Uterus (tissue), 4 donors: Measurements from ENCODE around the gene RSKR. TPM values are rescaled to one million over a fixed set of nuclear protein-coding genes. Genes with fewer than 3 reads are reported as not detected.
"Not testable (repeated sequence)": the region's sequence is repeated elsewhere in the genome, so short reads cannot be mapped to it uniquely, and the experiment has no call there.

Source experiments
- DNase-seq, 2 donors: peaks; one replicate each; pipeline ENCODE4 v3.0.0-alpha.2; 2019 to 2020
- H3K27ac ChIP-seq, 2 donors: fragments of 200-600 bp; sonication (generic); 1 replicate in 1 of 2; 2 replicates in 1 of 2; pipeline ENCODE4 v1.5.1; 2016 to 2018
- H3K27me3 ChIP-seq, 2 donors: fragments of 200-600 bp; sonication (generic); one replicate each; pipeline ENCODE4 v1.5.1; 2018 to 2019; ENCODE audit warnings: control low read depth in 1 of 2
- H3K36me3 ChIP-seq, 2 donors: fragments of 200-600 bp; sonication (generic); one replicate each; pipeline ENCODE4 v1.5.1; 2019; ENCODE audit warnings: control low read depth in 1 of 2
- H3K4me1 ChIP-seq, 2 donors: fragments of 200-600 bp; sonication (generic); one replicate each; pipeline ENCODE4 v1.5.1; 2018 to 2019; ENCODE audit warnings: control low read depth in 1 of 2
- H3K4me3 ChIP-seq, 2 donors: fragments of 200-600 bp; sonication (generic); 1 replicate in 1 of 2; 2 replicates in 1 of 2; pipeline ENCODE4 v1.5.1; 2018 to 2019; ENCODE audit warnings: mild to moderate bottlenecking in 1 of 2
- H3K9me3 ChIP-seq, 2 donors: fragments of 200-600 bp; sonication (generic); one replicate each; pipeline ENCODE4 v1.5.1; 2019; ENCODE audit warnings: control low read depth in 1 of 2
- POLR2A ChIP-seq, 2 donors: fragments of 450-650 bp; IDR thresholded peaks; one replicate each; pipeline ENCODE4 v1.6.1; 2016; ENCODE audit warnings: antibody characterized with exemption in 2 of 2, mild to moderate bottlenecking in 1 of 2, moderate library complexity in 1 of 2
- intact Hi-C: fragments of 100-400 bp; cut with DNase I; formaldehyde crosslinking; loops from one replicate; pipeline ENCODE4 v1.15.1; 2023; ENCODE audit warnings: low total_unique reads
- total RNA-seq, 4 donors: library from RNA; depleted of rRNA in 3 of 4; stranded (reverse); fragments of >200 nt in 3 of 4; gene quantifications; one replicate each; pipeline versions ENCODE4 v1.1.0 to v1.2.4, GENCODE V29; 2014 to 2023
- TF ChIP-seq, protein P1 (sequence below), 4 experiments: fragments of 200-600 bp in 2 of 4; fragments of 450-650 bp in 2 of 4; sonication (generic) in 2 of 4; IDR thresholded peaks; one replicate each; pipeline ENCODE4 v1.5.1; 2016 to 2019; ENCODE audit warnings: antibody characterized with exemption in 4 of 4, mild to moderate bottlenecking in 2 of 4, moderate library complexity in 1 of 4
- donor health status: DM: yes; HTN: yes; CAD: no.

The RSKR gene, protein sequence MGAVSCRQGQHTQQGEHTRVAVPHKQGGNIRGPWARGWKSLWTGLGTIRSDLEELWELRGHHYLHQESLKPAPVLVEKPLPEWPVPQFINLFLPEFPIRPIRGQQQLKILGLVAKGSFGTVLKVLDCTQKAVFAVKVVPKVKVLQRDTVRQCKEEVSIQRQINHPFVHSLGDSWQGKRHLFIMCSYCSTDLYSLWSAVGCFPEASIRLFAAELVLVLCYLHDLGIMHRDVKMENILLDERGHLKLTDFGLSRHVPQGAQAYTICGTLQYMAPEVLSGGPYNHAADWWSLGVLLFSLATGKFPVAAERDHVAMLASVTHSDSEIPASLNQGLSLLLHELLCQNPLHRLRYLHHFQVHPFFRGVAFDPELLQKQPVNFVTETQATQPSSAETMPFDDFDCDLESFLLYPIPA
- total RNA-seq = 10 to 100 TPM in 2 of 4 donors, 1 to 10 TPM in 1, not detected in 1; 5.9 to 19.6 (median 11.3) TPM

DNA sequence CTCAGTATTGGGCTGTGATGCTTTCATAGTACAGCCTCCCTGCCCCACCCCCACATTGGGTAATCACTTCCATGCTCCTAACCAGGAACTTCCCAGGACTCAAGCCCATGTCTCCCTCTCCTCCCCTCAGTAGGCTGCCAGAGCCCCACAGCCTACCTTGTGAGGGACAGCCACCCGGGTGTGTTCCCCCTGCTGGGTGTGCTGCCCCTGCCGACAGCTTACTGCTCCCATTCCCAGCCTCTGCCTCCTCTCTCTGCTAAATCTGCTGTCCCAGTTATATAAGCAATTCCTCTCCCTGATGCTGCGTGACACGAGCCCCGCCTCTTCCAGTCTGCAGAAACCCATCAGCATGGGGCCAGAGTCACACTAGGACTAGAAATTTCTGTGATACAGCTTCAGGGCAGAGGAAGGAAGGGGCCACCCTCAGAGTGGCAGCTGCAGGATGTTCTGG lies at the start of gene RSKR:
Gene RSKR (minus strand): TSS at position 255 of the 451 bp plus-strand sequence. CDS start 24 bp downstream, at position 231.
- H3K27ac ChIP-seq = no peak within 1 kb of the TSS
- TF ChIP-seq, protein P1, sequence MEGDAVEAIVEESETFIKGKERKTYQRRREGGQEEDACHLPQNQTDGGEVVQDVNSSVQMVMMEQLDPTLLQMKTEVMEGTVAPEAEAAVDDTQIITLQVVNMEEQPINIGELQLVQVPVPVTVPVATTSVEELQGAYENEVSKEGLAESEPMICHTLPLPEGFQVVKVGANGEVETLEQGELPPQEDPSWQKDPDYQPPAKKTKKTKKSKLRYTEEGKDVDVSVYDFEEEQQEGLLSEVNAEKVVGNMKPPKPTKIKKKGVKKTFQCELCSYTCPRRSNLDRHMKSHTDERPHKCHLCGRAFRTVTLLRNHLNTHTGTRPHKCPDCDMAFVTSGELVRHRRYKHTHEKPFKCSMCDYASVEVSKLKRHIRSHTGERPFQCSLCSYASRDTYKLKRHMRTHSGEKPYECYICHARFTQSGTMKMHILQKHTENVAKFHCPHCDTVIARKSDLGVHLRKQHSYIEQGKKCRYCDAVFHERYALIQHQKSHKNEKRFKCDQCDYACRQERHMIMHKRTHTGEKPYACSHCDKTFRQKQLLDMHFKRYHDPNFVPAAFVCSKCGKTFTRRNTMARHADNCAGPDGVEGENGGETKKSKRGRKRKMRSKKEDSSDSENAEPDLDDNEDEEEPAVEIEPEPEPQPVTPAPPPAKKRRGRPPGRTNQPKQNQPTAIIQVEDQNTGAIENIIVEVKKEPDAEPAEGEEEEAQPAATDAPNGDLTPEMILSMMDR (IDR thresholded peaks at IDR 0.05) = no peak
- TF ChIP-seq POLR2A (IDR thresholded peaks at IDR 0.05) = no peak
- intact Hi-C loops = loop anchor here (10.0 kb wide), 1 partner anchor 69 kb away; no protein-coding TSS in a partner anchor
- H3K4me1 ChIP-seq = no peaks in the 10 kb centered on the region
- H3K9me3 ChIP-seq = no peaks in the 10 kb centered on the region
- no peak within 1 kb of the TSS for H3K4me3 ChIP-seq
- DNase-seq = no peak
- no peaks in the 10 kb centered on the region for H3K27me3 ChIP-seq
- H3K36me3 ChIP-seq = no peaks in the 10 kb centered on the region

DNA sequence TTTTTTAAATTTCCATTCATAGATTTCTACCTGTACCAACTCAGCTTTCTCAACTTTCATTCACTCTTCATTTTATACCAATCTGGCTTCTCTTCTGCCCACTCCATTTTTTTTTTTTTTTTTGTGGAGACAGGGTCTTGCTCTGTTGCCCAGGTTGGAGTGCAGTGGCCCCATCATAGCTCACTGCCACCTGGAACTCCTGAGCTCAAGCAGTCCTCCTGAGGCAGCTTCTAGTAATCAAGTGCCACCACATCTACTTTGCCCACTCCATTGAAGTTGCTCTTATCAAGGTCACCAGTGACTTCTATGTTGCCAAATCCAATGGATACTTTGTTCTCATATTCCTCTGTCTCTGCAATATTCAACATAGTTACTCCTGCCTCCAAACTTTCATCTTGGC lies 49.7 kb upstream of the RSKR start:
- intact Hi-C loops = no loop called here
- Histone ChIP-seq H3K36me3 (no peaks in the 10 kb centered on the region), H3K4me3 (no peak overlapping the region), H3K4me1 (peaks cover 0 to 12% of the 10 kb centered on the region in 2 donors), H3K27ac (no peak overlapping the region), H3K27me3 (no peaks in the 10 kb centered on the region), H3K9me3 (no peaks in the 10 kb centered on the region)
- TF ChIP-seq, protein P1 (IDR thresholded peaks at IDR 0.05) = no peak
- no peak for TF ChIP-seq POLR2A (IDR thresholded peaks at IDR 0.05)
- no peak for DNase-seq

DNA sequence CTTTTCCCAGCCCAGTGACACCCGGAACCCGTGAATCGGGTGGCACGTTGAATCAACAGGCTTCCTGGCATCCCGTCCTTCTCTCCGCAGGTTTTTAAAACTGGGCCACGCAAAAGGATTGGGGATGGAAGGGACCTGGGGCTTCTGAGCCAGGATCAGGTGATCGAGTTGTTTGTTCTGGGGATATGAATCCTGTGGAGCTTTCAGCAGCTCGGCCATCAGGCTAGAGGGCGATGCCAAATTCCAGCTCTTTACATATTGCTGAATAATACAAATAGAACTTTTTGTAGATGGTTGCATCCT lies 48.5 kb upstream of the RSKR start:
- no peaks in the 10 kb centered on the region for H3K9me3 ChIP-seq
- peak overlapping the region; percentile 72 to 99 for H3K4me3 ChIP-seq
- H3K27me3 ChIP-seq = no peaks in the 10 kb centered on the region
- intact Hi-C loops = no loop called here
- no peak for DNase-seq
- peaks cover 0 to 12% of the 10 kb centered on the region in 2 donors for H3K4me1 ChIP-seq
- H3K27ac ChIP-seq = peak overlapping the region; percentile 96 to 98
- no peak for TF ChIP-seq POLR2A (IDR thresholded peaks at IDR 0.05)
- TF ChIP-seq, protein P1 (IDR thresholded peaks at IDR 0.05) = no peak
- no peaks in the 10 kb centered on the region for H3K36me3 ChIP-seq

DNA sequence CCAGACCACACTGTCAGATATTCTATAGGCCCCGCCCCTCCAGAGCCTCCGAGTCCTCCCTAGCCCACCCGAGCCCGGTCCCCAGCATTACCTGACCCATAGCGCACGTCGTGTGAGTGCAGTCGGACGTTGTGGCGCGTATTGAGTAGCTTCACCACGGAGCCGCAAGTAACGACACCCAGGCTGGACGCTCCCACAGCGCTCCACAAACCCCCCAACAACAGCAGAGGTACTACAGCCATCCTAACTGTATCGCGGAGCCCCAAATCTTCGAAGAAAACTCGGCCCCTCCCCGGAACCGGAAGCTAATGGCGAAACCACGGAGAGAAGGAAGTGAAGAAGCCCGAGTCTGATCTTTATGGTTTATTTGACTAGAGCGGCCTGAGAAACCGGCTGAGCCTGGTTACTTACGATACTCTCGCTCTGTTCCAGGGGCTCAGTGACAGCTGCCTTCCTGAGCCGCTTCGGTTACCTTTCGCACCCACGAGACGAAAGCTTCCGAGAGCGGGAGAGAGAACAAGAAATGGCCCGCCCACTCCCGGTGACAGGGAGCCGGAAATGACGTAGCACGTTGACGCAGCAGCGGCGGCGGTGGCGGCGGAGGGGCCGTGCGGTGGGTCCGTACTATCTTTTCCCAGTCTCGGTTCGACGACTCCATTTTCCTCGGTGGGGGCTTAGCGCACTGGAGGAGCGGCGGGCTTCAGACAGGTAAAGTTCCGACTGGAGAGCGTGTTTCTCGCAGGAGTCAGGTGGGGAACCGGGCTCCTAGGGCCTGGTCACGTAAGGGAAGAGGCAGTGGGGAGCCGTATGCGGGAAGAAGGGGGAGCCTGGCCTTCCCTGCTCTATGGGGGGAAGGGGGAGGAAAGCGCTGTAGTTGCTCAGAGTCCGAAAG lies 47.9 kb upstream of the RSKR start, which contains the start of the genes SDF2 and SUPT6H:
Gene SDF2 (minus strand): TSS at position 272 of the 892 bp plus-strand sequence. CDS start 30 bp downstream, at position 242.
Gene SUPT6H (plus strand): TSS at position 571 of the 892 bp plus-strand sequence. CDS start 11,197 bp downstream, outside the sequence.
- Histone ChIP-seq H3K4me3 (peak within 1 kb of the TSS; percentile 72 to 99), H3K4me1 (peaks cover 0 to 12% of the 10 kb centered on the region in 2 donors), H3K36me3 (no peaks in the 10 kb centered on the region), H3K9me3 (no peaks in the 10 kb centered on the region), H3K27ac (peak within 1 kb of the TSS; percentile 96 to 98), H3K27me3 (no peaks in the 10 kb centered on the region)
- TF ChIP-seq, protein P1 (IDR thresholded peaks at IDR 0.05) = peak in 1 of 4 experiments; percentile 4
- TF ChIP-seq POLR2A (IDR thresholded peaks at IDR 0.05) = peak; percentile 67 to 89
- intact Hi-C loops = no loop called here
- peak; percentile 88 to 90 for DNase-seq

DNA sequence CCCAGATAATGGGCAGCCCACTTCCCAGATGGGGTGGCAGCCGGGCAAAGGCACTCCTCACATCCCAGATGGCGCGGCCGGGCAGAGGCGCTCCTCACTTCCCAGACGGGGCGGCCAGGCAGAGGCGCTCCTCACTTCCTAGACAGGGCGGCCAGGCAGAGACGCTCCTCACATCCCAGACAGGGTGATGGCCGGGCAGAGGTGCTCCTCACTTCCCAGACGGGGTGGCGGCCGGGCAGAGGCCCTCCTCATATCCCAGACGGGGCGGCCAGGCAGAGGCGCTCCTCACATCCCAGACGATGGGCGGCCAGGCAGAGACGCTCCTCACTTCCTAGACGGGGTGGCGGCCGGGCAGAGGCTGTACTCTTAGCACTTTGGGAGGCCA lies 45.5 kb upstream of the RSKR start:
- H3K36me3 ChIP-seq, intact Hi-C loops, H3K9me3 ChIP-seq, H3K4me3 ChIP-seq, H3K27me3 ChIP-seq, DNase-seq, H3K27ac ChIP-seq: not testable (repeated sequence)
- peaks cover 0 to 12% of the 10 kb centered on the region in 2 donors for H3K4me1 ChIP-seq

DNA sequence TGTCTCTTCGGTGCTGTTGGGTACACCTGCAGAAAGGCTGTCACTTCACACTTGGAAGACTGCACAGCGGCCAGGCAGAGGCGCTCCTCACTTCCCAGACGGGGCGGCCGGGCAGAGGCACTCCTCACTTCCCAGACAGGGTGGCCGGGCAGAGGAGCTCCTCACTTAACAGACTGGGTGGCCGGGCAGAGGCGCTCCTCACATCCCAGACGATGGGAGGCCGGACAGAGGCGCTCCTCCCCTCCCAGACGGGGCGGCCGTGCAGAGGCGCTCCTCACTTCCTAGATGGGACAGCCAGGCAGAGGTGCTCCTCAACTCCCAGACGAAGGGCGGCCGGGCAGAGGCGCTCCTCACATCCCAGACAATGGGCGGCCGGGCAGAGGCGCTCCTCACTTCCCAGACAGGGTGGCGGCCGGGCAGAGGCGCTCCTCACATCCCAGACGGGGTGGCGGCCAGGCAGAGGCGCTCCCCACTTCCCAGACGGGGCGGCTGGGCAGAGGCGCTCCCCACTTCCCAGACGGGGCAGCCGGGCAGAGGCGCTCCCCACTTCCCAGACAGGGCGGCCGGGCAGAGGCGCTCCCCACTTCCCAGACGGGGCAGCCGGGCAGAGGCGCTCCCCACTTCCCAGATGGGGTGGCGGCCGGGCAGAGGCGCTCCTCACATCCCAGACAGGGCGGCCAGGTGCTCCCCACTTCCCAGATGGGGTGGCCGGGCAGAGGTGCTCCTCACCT lies 44.9 kb upstream of the RSKR start:
- H3K27ac ChIP-seq, intact Hi-C loops, H3K9me3 ChIP-seq, H3K4me1 ChIP-seq, DNase-seq, H3K36me3 ChIP-seq, H3K4me3 ChIP-seq, H3K27me3 ChIP-seq: not testable (repeated sequence)

DNA sequence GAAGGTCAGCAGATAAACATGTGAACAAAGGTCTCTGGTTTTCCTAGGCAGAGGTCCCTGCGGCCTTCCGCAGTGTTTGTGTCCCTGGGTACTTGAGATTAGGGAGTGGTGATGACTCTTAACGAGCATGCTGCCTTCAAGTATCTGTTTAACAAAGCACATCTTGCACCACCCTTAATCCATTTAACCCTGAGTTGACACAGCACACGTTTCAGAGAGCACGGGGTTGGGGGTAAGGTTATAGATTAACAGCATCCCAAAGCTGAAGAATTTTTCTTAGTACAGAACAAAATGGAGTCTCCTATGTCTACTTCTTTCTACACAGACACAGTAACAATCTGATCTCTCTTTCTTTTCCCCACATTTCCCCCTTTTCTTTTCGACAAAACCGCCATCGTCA lies 44.4 kb upstream of the RSKR start:
- H3K9me3 ChIP-seq, DNase-seq, H3K36me3 ChIP-seq, H3K27ac ChIP-seq, H3K4me1 ChIP-seq, H3K27me3 ChIP-seq, H3K4me3 ChIP-seq, intact Hi-C loops: not testable (repeated sequence)
